SK-MEL-5 (cell line): ENCODE results near the gene DNAJB1. TPM values are rescaled to one million over a fixed set of nuclear protein-coding genes. Genes with fewer than 3 reads are reported as not detected.

Experiments used
- DNase-seq: peaks from one replicate; pipeline ENCODE4 v3.0.0-alpha.2; 2016; ENCODE audit warnings: low read depth, low spot score
- in situ Hi-C: cut with HindIII; loops from 2 replicates; pipeline ENCODE4 v1.10.0; 2016; ENCODE audit warnings: low sequenced_read_pairs, high pct_unique_total_duplicates, low pct_unique_long_range_greater_than_20kb
- total RNA-seq: library from RNA; depleted of rRNA; stranded (reverse); fragments of >200 nt; shearing (Covaris generic); gene quantifications from 2 replicates; pipeline ENCODE4 v1.2.3, GENCODE V29; 2014

Gene DNAJB1
- total RNA-seq, 1 experiment from 2014 or later = 96.8 TPM

GRCh38 chr19:14530005-14530348 lies 11.8 kb upstream of the DNAJB1 start:
- in situ Hi-C loops = no loop called here
- DNase-seq = peak; percentile 42

GRCh38 chr19:14529254-14530004 lies 11.2 kb upstream of the DNAJB1 start, which contains the start of gene TECR:
TSS of gene TECR (plus strand) at chr19:14529594. CDS start at chr19:14529697, 103 bp downstream.
- DNase-seq = peak; percentile 99
- in situ Hi-C loops = no loop called here

DNA sequence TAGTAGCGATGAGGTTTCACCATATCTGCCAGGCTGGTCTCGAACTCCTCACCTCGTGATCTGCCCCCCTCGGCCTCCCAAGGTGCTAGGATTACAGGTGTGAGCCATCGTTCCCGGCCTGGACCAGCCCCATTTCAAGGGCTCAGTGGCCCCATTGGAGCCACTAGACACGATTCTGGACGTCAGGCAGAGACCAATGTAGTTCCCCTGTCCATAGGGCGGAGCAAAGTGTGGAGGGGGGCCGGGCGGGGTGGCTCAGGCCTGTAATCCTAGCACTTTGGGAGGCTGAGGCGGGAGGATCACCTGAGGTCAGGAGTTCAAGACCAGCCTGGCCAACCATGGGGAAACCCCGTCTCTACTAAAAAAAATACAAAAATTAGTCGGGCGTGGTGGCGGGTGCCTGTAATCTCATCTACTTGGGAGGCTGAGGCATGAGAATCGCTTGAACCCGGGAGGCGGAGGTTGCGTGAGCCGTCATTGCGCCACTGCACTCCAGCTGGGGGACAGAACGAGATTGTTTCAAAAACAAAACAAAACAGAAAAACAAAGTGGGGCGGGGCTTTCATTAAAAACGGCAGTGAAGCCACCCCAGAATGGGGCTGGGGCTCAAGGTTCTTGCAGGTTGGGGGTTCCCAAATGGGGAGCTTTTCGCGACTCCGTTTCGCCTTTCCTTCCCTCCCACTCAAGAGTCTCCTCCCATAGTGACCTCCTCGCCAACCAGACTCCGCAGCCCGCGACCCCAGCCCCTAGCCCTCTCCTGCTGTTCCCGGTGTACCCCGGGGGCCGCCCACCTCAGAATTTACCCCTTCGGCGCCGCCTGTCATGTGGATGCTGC lies 10.4 kb upstream of the DNAJB1 start:
- in situ Hi-C loops = no loop called here
- no peak for DNase-seq

GRCh38 chr19:14526423-14526822 lies 8.2 kb upstream of the DNAJB1 start:
- in situ Hi-C loops = no loop called here
- no peak for DNase-seq

- DNase-seq = no peak
- in situ Hi-C loops = no loop called here
Observed at GRCh38 chr19:14525729-14526128, 7.5 kb upstream of the DNAJB1 start.

DNA sequence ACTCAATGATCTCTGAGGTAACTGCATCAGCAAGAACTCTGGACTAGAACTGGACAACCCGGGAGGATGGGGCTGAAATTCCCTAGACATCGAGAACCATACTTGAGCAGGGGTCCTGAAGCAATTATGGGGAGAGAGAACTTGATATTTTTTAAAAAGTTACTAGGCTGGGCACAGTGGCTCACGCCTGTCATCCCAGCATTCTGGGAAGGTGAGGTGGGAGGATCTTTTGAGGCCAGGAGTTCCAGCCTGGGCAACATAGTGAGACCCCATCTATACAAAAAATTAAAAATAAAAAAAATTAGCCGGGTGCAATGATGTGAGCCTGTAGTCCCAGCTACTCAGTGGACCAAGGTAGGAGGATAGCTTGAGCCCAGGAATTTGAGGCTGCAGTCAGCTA lies 2.3 kb upstream of the DNAJB1 start:
- no peak for DNase-seq
- in situ Hi-C loops = no loop called here

- DNase-seq = peak; percentile 96
- in situ Hi-C loops = no loop called here
Observed at GRCh38 chr19:14519860-14520407, 1.7 kb upstream of the DNAJB1 start.

- no peak for DNase-seq
- in situ Hi-C loops = no loop called here
Observed at GRCh38 chr19:14519245-14519859, 1.2 kb upstream of the DNAJB1 start.

- no peak for DNase-seq
- in situ Hi-C loops = no loop called here
Observed at GRCh38 chr19:14517446-14517839, 754 bp downstream of the DNAJB1 start.

GRCh38 chr19:14516746-14517438 lies 1.3 kb downstream of the DNAJB1 start:
- in situ Hi-C loops = no loop called here
- DNase-seq = no peak

- in situ Hi-C loops = no loop called here
- no peak for DNase-seq
Observed at GRCh38 chr19:14516048-14516534, 2.1 kb downstream of the DNAJB1 start.

DNA sequence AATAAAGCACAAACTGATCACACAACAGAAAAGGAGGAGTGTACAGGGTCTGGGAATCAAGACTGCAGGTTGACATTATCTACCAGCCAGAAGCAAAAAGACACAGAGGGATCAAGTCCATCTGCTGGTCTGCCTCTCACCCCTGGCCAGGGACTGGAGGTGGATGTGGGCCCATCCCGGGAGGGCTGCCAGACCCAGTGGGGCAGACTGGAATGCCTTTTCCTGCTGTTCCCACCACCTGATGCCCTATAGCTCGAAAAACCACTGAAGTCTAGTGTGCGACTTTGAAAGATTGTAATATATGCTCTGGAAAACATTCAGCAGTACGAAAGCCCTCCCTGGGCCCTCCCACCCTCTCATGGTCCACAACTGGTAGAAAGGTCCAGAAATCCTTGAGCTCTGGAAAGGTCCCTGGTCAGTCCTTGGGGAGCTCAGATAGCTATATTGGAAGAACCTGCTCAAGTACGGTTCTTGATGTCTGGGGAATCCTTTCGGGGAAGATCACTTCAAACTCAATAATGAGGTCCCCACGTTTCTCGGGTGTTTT lies 2.6 kb downstream of the DNAJB1 start:
- DNase-seq = no peak
- in situ Hi-C loops = no loop called here

DNA sequence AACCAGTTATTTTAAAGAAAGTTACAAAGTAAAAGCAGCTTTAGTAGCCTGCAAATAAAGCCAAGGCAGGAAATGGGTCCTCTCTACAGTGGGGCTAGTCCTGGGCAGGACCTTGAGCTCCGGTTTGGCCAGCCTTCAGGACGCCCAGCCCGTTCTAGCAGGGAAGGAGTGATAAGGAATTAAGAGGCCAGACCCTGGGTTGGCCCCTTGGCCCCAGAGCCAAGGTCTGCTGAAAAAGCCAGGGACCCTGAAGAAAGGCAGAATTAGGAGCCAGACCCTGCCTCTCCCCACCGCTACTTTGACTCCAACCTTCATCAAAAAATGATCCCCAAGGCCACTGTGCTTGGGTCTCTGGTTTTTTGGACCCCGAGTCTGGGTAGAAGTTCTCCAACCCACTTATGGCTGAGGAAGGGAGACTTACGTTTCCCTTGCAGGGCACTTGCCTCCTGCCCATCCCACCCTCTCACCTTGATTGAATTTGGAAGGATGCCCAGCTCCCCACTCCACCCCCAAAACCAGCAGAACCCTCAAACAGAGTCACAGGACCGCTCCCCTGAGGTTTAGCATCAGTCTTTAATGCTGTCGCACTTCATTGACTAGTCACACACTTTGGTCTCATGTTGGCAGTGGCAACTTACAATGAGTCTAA lies 3.9 kb downstream of the DNAJB1 start:
- DNase-seq = no peak
- in situ Hi-C loops = no loop called here

DNA sequence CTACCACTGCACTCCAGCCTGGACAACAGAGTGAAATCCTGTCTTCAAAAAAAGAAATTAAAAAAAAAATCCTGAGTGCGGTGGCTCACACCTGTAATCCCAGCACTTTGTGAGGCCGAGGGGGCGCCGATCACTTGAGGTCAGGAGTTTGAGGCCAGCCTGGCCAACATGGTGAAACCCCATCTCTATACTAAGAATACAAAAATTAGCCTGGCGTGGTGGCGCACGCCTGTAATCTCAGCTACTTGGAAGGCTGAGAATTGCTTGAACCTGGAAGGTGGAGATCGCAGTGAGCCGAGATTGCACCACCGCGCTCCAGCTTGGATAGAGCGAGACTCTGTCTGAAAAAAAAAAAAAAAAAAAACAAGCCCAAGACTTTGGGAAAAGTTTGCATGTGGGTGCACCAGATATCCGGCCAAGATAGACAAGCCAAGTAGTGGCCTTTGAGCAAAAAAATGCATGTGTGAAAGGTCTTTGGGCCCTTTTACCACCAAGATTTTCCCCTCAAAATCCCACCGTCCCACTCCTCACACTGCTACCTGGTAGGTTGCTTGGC lies 5.7 kb downstream of the DNAJB1 start:
- no peak for DNase-seq
- in situ Hi-C loops = no loop called here

DNA sequence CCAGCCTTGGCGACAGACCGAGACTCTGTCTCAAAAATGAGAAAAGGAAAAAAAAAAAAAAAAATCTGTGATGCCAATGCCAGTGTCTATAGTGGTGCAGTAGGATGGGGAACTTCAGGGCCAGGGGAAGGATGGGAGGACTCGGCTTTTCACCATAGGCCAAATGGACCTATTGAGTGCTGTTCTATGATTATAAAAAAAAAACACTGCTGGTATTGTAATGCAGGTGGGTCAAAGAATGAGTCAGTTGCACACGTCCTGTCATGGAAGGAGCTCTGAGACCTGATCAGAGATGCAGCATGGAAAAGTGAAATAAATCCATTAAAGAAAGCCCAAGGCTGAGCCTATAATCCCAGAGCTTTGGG lies 7.0 kb downstream of the DNAJB1 start:
- DNase-seq = peak; percentile 36
- in situ Hi-C loops = no loop called here

DNA sequence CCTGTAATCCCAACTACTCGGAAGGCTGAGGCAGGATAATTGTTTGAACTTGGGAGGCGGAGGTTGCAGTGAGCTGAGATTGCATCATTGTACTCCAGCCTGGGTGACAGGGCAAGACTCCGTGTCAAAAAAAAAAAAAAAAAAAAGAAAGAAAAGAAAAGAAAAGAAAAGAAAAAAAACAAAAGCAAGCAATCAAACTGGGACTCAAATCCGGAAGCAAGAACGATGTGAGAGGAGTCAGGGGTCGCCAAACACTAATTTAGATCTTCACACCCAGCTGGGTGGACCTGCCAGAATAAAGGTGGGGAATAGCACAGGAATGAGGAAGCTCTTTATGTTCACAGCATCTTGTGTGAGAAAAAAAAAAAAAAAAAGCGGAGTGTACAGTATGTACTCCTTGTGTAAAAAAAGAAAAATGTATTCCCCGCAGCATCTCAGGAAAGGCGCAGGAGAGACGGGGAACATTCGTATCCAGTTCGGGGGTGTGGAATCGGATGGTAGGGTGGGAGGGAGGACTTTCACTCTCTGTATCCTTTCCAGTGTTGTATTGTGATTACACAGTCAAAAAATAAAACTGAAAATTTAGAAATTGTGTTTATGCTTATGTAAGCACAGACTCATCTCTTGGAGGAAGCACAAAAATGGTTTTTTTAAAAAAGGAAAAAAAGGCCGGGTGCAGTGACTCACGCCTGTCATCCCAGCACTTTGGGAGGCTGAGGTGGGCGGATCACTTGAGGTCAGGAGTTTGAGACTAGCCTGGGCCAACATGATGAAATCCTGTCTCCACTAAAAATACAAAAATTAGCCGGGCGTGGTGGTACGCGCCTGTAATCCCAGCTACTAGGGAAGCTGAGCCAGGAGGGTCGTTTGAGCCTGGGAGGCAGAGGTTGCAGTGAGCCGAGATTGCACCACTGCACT lies 7.6 kb downstream of the DNAJB1 start:
- no peak for DNase-seq
- in situ Hi-C loops = no loop called here
